Fibroblast of lung (primary cell): ENCODE measurements around the gene ALPK1. TPM values are rescaled to one million over a fixed set of nuclear protein-coding genes. Genes with fewer than 3 reads are reported as not detected.
"Not testable (repeated sequence)": the region's sequence is repeated elsewhere in the genome, so short reads cannot be mapped to it uniquely, and the experiment has no call there.

Experiments used
- DNase-seq, 2 donors: peaks; one replicate each; pipeline versions ENCODE4 v3.0.0 to v3.0.0-alpha.2; 2010; ENCODE audit warnings: low read depth in 2 of 2
- H2AFZ ChIP-seq: 2 replicates; pipeline ENCODE4 v1.5.1; 2012; ENCODE audit warnings: low read length, control low read depth, inconsistent platforms
- H3K27ac ChIP-seq: 2 replicates; pipeline ENCODE4 v1.5.1; 2011; ENCODE audit warnings: low read length, control low read depth; ENCODE audit not compliant: insufficient read depth
- H3K27me3 ChIP-seq: 2 replicates; pipeline ENCODE4 v1.5.1; 2011; ENCODE audit warnings: mild to moderate bottlenecking, low read length; ENCODE audit not compliant: control insufficient read depth, insufficient read depth
- H3K36me3 ChIP-seq: 2 replicates; pipeline ENCODE4 v1.5.1; 2011; ENCODE audit warnings: low read length; ENCODE audit not compliant: control insufficient read depth, insufficient read depth
- H3K4me1 ChIP-seq: 2 replicates; pipeline ENCODE4 v1.5.1; 2011; ENCODE audit warnings: low read length; ENCODE audit not compliant: control insufficient read depth, insufficient read depth; ENCODE audit errors: extremely low read depth
- H3K4me2 ChIP-seq: 2 replicates; pipeline ENCODE4 v1.5.1; 2011; ENCODE audit warnings: low read length, control low read depth; ENCODE audit not compliant: insufficient read depth; ENCODE audit errors: extremely low read depth
- H3K4me3 ChIP-seq, 4 experiments: fragments of 200-600 bp in 1 of 4; sonication (generic) in 1 of 4; replicated peaks in 1 of 4; 2 replicates each; pipeline ENCODE4 v1.5.1; 2011 to 2016; ENCODE audit warnings: low read length in 4 of 4, low read depth in 3 of 4, mild to moderate bottlenecking in 3 of 4, control low read depth in 2 of 4, inconsistent platforms in 1 of 4, mixed read lengths in 1 of 4; ENCODE audit not compliant: insufficient read depth in 1 of 4; ENCODE audit errors: control extremely low read depth in 1 of 4
- H3K79me2 ChIP-seq: 2 replicates; pipeline ENCODE4 v1.5.1; 2012; ENCODE audit warnings: mild to moderate bottlenecking, low read length, inconsistent platforms; ENCODE audit not compliant: control insufficient read depth, insufficient read depth
- H3K9ac ChIP-seq: 2 replicates; pipeline ENCODE4 v1.5.1; 2011; ENCODE audit warnings: mild to moderate bottlenecking, low read length, control low read depth; ENCODE audit not compliant: insufficient read depth
- H3K9me3 ChIP-seq: 2 replicates; pipeline ENCODE4 v1.5.1; 2012; ENCODE audit warnings: low read depth, low read length; ENCODE audit not compliant: control insufficient read depth, insufficient read depth
- H4K20me1 ChIP-seq: 2 replicates; pipeline ENCODE4 v1.5.1; 2011; ENCODE audit warnings: low read length; ENCODE audit not compliant: control insufficient read depth, insufficient read depth; ENCODE audit errors: extremely low read depth
- EZH2 ChIP-seq: IDR thresholded peaks from 2 replicates; pipeline ENCODE4 v1.5.1; 2012; ENCODE audit warnings: low read length, control low read depth, mild to moderate bottlenecking; ENCODE audit errors: missing control alignments
- polyA plus RNA-seq, 2 donors: library from polyadenylated mRNA; depleted of rRNA in 1 of 2; stranded (reverse) in 1 of 2; unstranded in 1 of 2; fragments of >200 nt; gene quantifications; 2 replicates each; pipeline ENCODE4 v1.2.1, GENCODE V29; 2011 to 2012; ENCODE audit warnings: missing spikeins in 1 of 2
- total RNA-seq: library from RNA; depleted of rRNA; stranded (reverse); fragments of >200 nt; gene quantifications from 2 replicates; pipeline ENCODE4 v1.2.1, GENCODE V29; 2014
- TF ChIP-seq, protein P1 (sequence below), 2 donors: IDR thresholded peaks in 1 of 2; conservative IDR thresholded peaks in 1 of 2; 1 replicate in 1 of 2; 2 replicates in 1 of 2; pipeline ENCODE4 v1.5.1; 2011 to 2012; ENCODE audit warnings: low read length in 2 of 2, control low read depth in 1 of 2, inconsistent platforms in 1 of 2, low read depth in 1 of 2, mild to moderate bottlenecking in 1 of 2

The ALPK1 gene
- total and polyA plus RNA-seq, 2 donors (not counting 1 experiment from before 2014, with no cell fraction given) = 9.3 to 50.2 TPM

DNA sequence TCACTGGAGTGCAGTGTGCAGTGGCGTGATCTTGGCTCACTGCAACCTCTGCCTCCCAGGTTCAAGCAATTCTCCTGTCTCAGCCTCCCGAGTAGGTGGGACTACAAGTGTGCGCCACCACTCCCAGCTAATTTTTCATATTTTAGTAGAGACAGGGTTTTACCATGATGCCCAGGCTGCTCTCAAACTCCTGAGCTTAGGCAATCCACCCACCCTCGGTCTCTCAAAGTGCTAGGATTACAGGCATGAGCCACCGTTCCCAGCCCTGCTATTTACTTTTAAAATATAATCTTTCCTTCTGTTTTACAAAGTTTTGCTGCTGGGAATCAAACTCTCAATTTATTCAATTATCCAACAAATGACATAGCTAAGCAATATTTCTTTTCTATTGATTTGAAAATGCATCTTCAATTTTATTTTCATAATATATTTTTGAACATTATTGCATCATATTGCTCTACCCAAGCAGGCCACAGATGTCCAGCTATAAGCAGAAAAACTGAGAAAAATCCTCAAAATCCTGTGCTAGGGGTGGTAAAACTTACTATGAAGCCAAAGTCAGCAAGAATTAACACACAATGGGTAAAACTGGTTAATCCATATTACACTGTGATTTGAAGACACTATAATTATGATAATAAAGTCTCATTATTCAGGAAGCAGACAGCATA is 16.6 kb upstream of the ALPK1 start:
- Histone ChIP-seq H3K4me2 (no peak overlapping the region), H2AFZ (no peak overlapping the region), H3K36me3 (no peaks in the 10 kb centered on the region), H3K9ac (no peak overlapping the region), H3K27me3 (no peaks in the 10 kb centered on the region), H3K27ac (no peak overlapping the region), H4K20me1 (no peaks in the 10 kb centered on the region), H3K9me3 (no peaks in the 10 kb centered on the region), H3K79me2 (no peaks in the 10 kb centered on the region), H3K4me1 (peaks cover 2% of the 10 kb centered on the region), H3K4me3 (no peak overlapping the region)
- TF ChIP-seq EZH2 = no peak
- TF ChIP-seq, protein P1, sequence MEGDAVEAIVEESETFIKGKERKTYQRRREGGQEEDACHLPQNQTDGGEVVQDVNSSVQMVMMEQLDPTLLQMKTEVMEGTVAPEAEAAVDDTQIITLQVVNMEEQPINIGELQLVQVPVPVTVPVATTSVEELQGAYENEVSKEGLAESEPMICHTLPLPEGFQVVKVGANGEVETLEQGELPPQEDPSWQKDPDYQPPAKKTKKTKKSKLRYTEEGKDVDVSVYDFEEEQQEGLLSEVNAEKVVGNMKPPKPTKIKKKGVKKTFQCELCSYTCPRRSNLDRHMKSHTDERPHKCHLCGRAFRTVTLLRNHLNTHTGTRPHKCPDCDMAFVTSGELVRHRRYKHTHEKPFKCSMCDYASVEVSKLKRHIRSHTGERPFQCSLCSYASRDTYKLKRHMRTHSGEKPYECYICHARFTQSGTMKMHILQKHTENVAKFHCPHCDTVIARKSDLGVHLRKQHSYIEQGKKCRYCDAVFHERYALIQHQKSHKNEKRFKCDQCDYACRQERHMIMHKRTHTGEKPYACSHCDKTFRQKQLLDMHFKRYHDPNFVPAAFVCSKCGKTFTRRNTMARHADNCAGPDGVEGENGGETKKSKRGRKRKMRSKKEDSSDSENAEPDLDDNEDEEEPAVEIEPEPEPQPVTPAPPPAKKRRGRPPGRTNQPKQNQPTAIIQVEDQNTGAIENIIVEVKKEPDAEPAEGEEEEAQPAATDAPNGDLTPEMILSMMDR (conservative IDR thresholded peaks at IDR 0.05 in 1 of 2, IDR thresholded peaks at IDR 0.05 in 1 of 2; ENCODE audit: low read depth in 1 of 2, low read length in 2 of 2) = no peak
- DNase-seq = no peak

DNA sequence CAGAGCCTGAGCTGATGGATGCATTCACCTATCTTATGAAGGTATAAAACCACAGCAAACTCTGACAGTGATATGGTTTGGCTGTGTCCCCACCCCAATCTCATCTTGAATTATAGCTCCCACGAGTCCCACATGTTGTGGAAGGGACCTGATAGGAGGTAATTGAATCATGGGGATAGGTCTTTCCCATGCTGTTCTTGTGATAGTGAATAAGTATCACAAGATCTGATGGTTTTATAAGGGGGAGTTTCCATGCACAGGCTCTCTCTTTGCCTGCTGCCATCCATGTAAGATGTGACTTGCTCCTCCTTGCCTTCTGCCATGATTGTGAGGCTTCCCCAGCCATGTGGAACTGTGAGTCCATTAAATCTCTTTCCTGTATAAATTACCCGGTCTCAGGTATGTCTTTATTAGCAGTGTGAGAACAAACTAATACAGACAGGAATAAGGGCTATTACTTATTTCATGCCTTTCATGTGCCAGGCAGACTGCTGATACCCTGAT is 15.2 kb upstream of the ALPK1 start:
- H3K79me2 ChIP-seq, H2AFZ ChIP-seq: not testable (repeated sequence)

DNA sequence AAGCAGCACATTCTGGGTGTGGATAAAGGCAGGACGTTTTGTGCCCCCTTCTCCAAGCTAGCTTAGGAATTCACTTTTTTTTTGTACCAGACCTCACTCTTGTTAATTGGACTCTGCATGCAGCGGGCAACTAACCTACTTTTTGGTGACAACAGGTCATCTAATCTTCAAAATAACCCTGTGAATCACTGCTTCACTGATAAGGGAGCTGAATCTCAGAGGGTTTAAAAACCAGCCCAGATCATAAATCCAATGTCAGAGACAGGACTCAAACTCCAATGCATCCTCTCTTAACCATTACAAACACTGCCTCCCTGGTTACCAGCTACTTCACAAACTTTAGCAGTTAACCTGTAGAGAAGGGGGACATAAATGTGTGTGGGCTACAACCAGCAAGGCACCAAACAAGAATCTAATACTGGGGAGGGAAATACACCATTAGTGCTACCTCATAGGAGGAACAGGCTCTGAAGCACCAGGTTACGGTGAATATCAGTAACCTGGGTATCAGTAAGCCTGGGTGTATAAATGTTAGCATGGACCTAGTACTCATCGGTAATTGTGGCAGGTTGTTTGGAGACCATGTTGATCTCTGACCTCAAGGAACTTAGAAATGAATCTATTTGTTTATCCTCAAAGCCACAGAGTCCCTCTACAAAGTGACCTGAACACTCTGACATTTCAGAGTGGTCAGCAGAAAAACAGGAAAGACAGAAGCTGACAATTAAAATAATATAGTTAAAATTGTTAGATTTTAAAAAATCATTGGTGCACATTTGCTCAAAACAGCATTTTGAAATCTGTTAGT is 14.1 kb upstream of the ALPK1 start:
- no peaks in the 10 kb centered on the region for H3K27me3 ChIP-seq
- no peak overlapping the region for H2AFZ ChIP-seq
- no peak overlapping the region for H3K9ac ChIP-seq
- no peaks in the 10 kb centered on the region for H3K36me3 ChIP-seq
- H3K4me3 ChIP-seq = no peak overlapping the region
- no peak overlapping the region for H3K27ac ChIP-seq
- TF ChIP-seq EZH2 = no peak
- TF ChIP-seq, protein P1 (conservative IDR thresholded peaks at IDR 0.05 in 1 of 2, IDR thresholded peaks at IDR 0.05 in 1 of 2; ENCODE audit: low read depth in 1 of 2, low read length in 2 of 2) = no peak
- H3K4me1 ChIP-seq = peaks cover 2% of the 10 kb centered on the region
- H3K9me3 ChIP-seq = no peaks in the 10 kb centered on the region
- no peaks in the 10 kb centered on the region for H3K79me2 ChIP-seq
- no peak overlapping the region for H3K4me2 ChIP-seq
- no peaks in the 10 kb centered on the region for H4K20me1 ChIP-seq
- DNase-seq = no peak

More for the DNA sequence above, 15.2 kb upstream of the ALPK1 start:
- not testable (repeated sequence) for H3K9ac ChIP-seq, H3K4me2 ChIP-seq, H3K27me3 ChIP-seq, H3K36me3 ChIP-seq, H3K27ac ChIP-seq, H4K20me1 ChIP-seq, H3K4me3 ChIP-seq, H3K9me3 ChIP-seq, H3K4me1 ChIP-seq, DNase-seq
